CD14-positive monocyte (primary cell): ENCODE results near the gene SGCA. TPM values are rescaled to one million over a fixed set of nuclear protein-coding genes. Genes with fewer than 3 reads are reported as not detected.

Source experiments
- DNase-seq, 3 donors: peaks; one replicate each; pipeline ENCODE4 v3.0.0-alpha.2; 2011 to 2022
- H2AFZ ChIP-seq: 2 replicates; pipeline ENCODE4 v1.6.0; 2012; ENCODE audit warnings: mild to moderate bottlenecking, low read depth, low read length, inconsistent platforms; ENCODE audit not compliant: insufficient read depth, poor library complexity, severe bottlenecking
- H3K27ac ChIP-seq, 2 donors: 1 replicate in 1 of 2; 2 replicates in 1 of 2; pipeline ENCODE4 v1.5.1; 2012 to 2013; ENCODE audit warnings: low read length in 2 of 2, control low read depth in 1 of 2, inconsistent platforms in 1 of 2, low read depth in 1 of 2, mild to moderate bottlenecking in 1 of 2
- H3K27me3 ChIP-seq, 2 donors: one replicate each; pipeline versions ENCODE4 v1.6.0 to v1.6.1; 2011 to 2013; ENCODE audit warnings: low read length in 2 of 2; ENCODE audit not compliant: control insufficient read depth in 2 of 2, insufficient read depth in 2 of 2
- H3K36me3 ChIP-seq, 2 donors: replicated peaks in 1 of 2; 1 replicate in 1 of 2; 2 replicates in 1 of 2; pipeline versions ENCODE4 v1.5.1 to v1.6.1; 2012 to 2013; ENCODE audit warnings: low read length in 2 of 2, control low read depth in 1 of 2, inconsistent platforms in 1 of 2, mild to moderate bottlenecking in 1 of 2; ENCODE audit not compliant: insufficient read depth in 2 of 2, control insufficient read depth in 1 of 2
- H3K4me1 ChIP-seq, 2 donors: 1 replicate in 1 of 2; 2 replicates in 1 of 2; pipeline versions ENCODE4 v1.5.1 to v1.6.1; 2012 to 2013; ENCODE audit warnings: low read length in 2 of 2, control low read depth in 1 of 2, inconsistent platforms in 1 of 2, mild to moderate bottlenecking in 1 of 2, moderate library complexity in 1 of 2; ENCODE audit not compliant: insufficient read depth in 2 of 2, control insufficient read depth in 1 of 2
- H3K4me2 ChIP-seq: replicated peaks from 2 replicates; pipeline ENCODE3; 2012; ENCODE audit warnings: low read length, moderate library complexity, mild to moderate bottlenecking; ENCODE audit not compliant: poor library complexity, severe bottlenecking; ENCODE audit errors: extremely low read depth
- H3K4me3 ChIP-seq, 3 experiments: fragments of 200-600 bp in 1 of 3; sonication (generic) in 1 of 3; replicated peaks in 1 of 3; 1 replicate in 2 of 3; 2 replicates in 1 of 3; pipeline ENCODE4 v1.5.1; 2011 to 2013; ENCODE audit warnings: low read length in 3 of 3, mild to moderate bottlenecking in 3 of 3, control low read depth in 2 of 3, low read depth in 2 of 3, inconsistent platforms in 1 of 3, moderate library complexity in 1 of 3
- H3K79me2 ChIP-seq: 2 replicates; pipeline ENCODE4 v1.6.0; 2012; ENCODE audit warnings: mild to moderate bottlenecking, control low read depth, inconsistent platforms, low read length, moderate library complexity; ENCODE audit not compliant: insufficient read depth
- H3K9ac ChIP-seq: 2 replicates; pipeline ENCODE4 v1.6.0; 2017; ENCODE audit warnings: low read length, mild to moderate bottlenecking; ENCODE audit not compliant: insufficient read depth, poor library complexity, severe bottlenecking
- H3K9me3 ChIP-seq, 2 donors: replicated peaks in 1 of 2; 1 replicate in 1 of 2; 2 replicates in 1 of 2; pipeline versions ENCODE4 v1.5.1 to v1.6.1; 2012 to 2013; ENCODE audit warnings: low read length in 2 of 2, control low read depth in 1 of 2; ENCODE audit not compliant: control insufficient read depth in 1 of 2, insufficient read depth in 1 of 2
- H4K20me1 ChIP-seq: 2 replicates; pipeline ENCODE4 v1.6.0; 2012; ENCODE audit warnings: mild to moderate bottlenecking, low read length, control low read depth, moderate library complexity; ENCODE audit not compliant: insufficient read depth
- H3K27ac Mint-ChIP-seq, 7 donors: one replicate each; pipeline ENCODE4 v1.8.0; 2020; ENCODE audit warnings: mild to moderate bottlenecking in 7 of 7, mixed read lengths in 7 of 7, moderate library complexity in 6 of 7, inconsistent platforms in 2 of 7
- H3K27me3 Mint-ChIP-seq, 3 donors: one replicate each; pipeline ENCODE4 v1.8.0; 2021 to 2022; ENCODE audit warnings: low read depth in 3 of 3, mild to moderate bottlenecking in 3 of 3, mixed read lengths in 3 of 3, moderate library complexity in 3 of 3, inconsistent platforms in 1 of 3
- H3K36me3 Mint-ChIP-seq, 2 donors: one replicate each; pipeline ENCODE4 v1.8.0; 2020; ENCODE audit warnings: mixed read lengths in 2 of 2, inconsistent platforms in 1 of 2, mild to moderate bottlenecking in 1 of 2
- H3K4me1 Mint-ChIP-seq: one replicate; pipeline ENCODE4 v1.8.0; 2020; ENCODE audit warnings: mild to moderate bottlenecking, mixed read lengths
- H3K4me3 Mint-ChIP-seq, 2 donors: one replicate each; pipeline ENCODE4 v1.8.0; 2020; ENCODE audit warnings: mild to moderate bottlenecking in 2 of 2, mixed read lengths in 2 of 2, moderate library complexity in 1 of 2
- H3K9me3 Mint-ChIP-seq, 7 donors: one replicate each; pipeline ENCODE4 v1.8.0; 2020 to 2022; ENCODE audit warnings: mixed read lengths in 7 of 7, mild to moderate bottlenecking in 6 of 7, moderate library complexity in 6 of 7, inconsistent platforms in 2 of 7
- CTCF ChIP-seq: fragments of 200-600 bp; IDR thresholded peaks from one replicate; pipeline ENCODE4 v1.8.0; 2022; ENCODE audit warnings: antibody characterized with exemption, mild to moderate bottlenecking
- WGBS: methylation state at CpG from one replicate; pipeline ENCODE4 v1.1.5; 2013; ENCODE audit warnings: missing lambda C conversion rate; ENCODE audit not compliant: insufficient coverage; 5-methylcytosine and 5-hydroxymethylcytosine counted together
- intact Hi-C, 2 donors: fragments of 100-400 bp; cut with micrococcal nuclease; formaldehyde crosslinking; loops; one replicate each; pipeline versions ENCODE4 v1.15.0 to v1.15.1; 2023
- polyA plus RNA-seq, 3 donors: library from polyadenylated mRNA; depleted of rRNA in 1 of 3; unstranded in 2 of 3; stranded (reverse) in 1 of 3; fragments of 300-500 nt in 2 of 3; fragments of >200 nt in 1 of 3; fragmentation: Illumina TruSeq in 2 of 3; gene quantifications; 1 replicate in 2 of 3; 2 replicates in 1 of 3; pipeline ENCODE4 v1.2.3, GENCODE V29; 2012 to 2021

Gene SGCA
- polyA plus RNA-seq, 3 donors: 0.27 to 0.89 (median 0.53) TPM

GRCh38 chr17:50170662-50171370 is 5.0 kb downstream of the SGCA start:
- H3K27me3 Mint-ChIP-seq: peaks cover 6 to 17% (median 7%) of the 10 kb centered on the region in 3 donors
- H3K4me1 Mint-ChIP-seq: peaks cover 9% of the 10 kb centered on the region
- Histone ChIP-seq H3K9ac (no peak overlapping the region), H3K27ac (no peak overlapping the region), H3K9me3 (no peaks in the 10 kb centered on the region), H4K20me1 (no peaks in the 10 kb centered on the region), H3K4me3 (no peak overlapping the region), H2AFZ (no peak overlapping the region), H3K79me2 (no peaks in the 10 kb centered on the region), H3K4me2 (no peak overlapping the region), H3K36me3 (no peaks in the 10 kb centered on the region), H3K27me3 (peaks cover 0 to 3% of the 10 kb centered on the region in 2 donors), H3K4me1 (peaks cover 4 to 5% of the 10 kb centered on the region in 2 donors)
- intact Hi-C loops: no loop called here
- peaks cover 0 to 1% (median 0%) of the 10 kb centered on the region in 7 donors for H3K9me3 Mint-ChIP-seq
- peak overlapping the region in 1 of 7 donors; percentile 50 for H3K27ac Mint-ChIP-seq
- no peak overlapping the region for H3K4me3 Mint-ChIP-seq
- no peak for DNase-seq
- 94% methylated on average over 5 of the region's 10 CpGs for WGBS
- TF ChIP-seq CTCF: no peak
- H3K36me3 Mint-ChIP-seq: no peaks in the 10 kb centered on the region

GRCh38 chr17:50171371-50172071 is 5.7 kb downstream of the SGCA start:
- H3K4me1 ChIP-seq: peaks cover 4 to 5% of the 10 kb centered on the region in 2 donors
- no peak for DNase-seq
- H3K27ac Mint-ChIP-seq: no peak overlapping the region
- H3K9me3 Mint-ChIP-seq: peaks cover 0 to 1% (median 0%) of the 10 kb centered on the region in 7 donors
- H2AFZ ChIP-seq: no peak overlapping the region
- no peaks in the 10 kb centered on the region for H3K79me2 ChIP-seq
- no peaks in the 10 kb centered on the region for H3K36me3 Mint-ChIP-seq
- peaks cover 9% of the 10 kb centered on the region for H3K4me1 Mint-ChIP-seq
- no peak overlapping the region for H3K4me2 ChIP-seq
- peaks cover 0 to 3% of the 10 kb centered on the region in 2 donors for H3K27me3 ChIP-seq
- no peak overlapping the region for H3K27ac ChIP-seq
- H3K27me3 Mint-ChIP-seq: peaks cover 6 to 19% (median 9%) of the 10 kb centered on the region in 3 donors
- no peaks in the 10 kb centered on the region for H3K36me3 ChIP-seq
- no peak for TF ChIP-seq CTCF
- H3K9ac ChIP-seq: no peak overlapping the region
- 95% methylated on average over 15 of the region's 17 CpGs for WGBS
- H4K20me1 ChIP-seq: no peaks in the 10 kb centered on the region
- H3K4me3 ChIP-seq: no peak overlapping the region
- no peak overlapping the region for H3K4me3 Mint-ChIP-seq
- no peaks in the 10 kb centered on the region for H3K9me3 ChIP-seq
- intact Hi-C loops: no loop called here
